ENCODE results near the gene MRC1.

Gene MRC1

DNA sequence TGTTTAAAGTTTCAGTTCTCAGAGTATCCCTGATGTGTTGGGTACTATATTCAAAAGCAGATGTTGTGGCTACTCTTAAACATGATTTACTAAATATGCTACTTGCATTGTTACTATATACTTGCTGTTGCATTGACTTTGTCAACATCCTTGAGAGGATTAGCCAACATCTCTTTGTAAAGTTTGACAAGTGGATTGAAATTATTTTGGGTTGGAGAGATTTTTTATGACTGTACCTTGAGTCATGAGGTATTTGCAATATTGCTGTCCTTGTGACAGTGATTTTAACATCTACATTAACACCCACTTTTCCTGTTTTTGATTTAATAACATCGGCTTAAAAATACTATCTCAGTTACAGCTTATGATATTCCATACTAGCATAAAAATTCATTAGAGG is 31.9 kb downstream of the MRC1 start:
- Histone ChIP-seq H3K4me1 (ENCODE audit: control insufficient read depth, insufficient read depth, low read length, poor library complexity, severe bottlenecking) (peaks cover 12% of the 10 kb centered on the region), H3K4me3 (ENCODE audit: extremely low read depth, insufficient read depth, low read length, poor library complexity, severe bottlenecking) (no peak overlapping the region), H3K36me3 (ENCODE audit: control insufficient read depth, insufficient read depth, low read length) (no peaks in the 10 kb centered on the region), H3K27ac (ENCODE audit: low read depth, low read length, severe bottlenecking) (no peak overlapping the region), H3K9me3 (ENCODE audit: control insufficient read depth, low read length) (no peaks in the 10 kb centered on the region)
- 100% methylated on average over 1 of the region's 1 CpG; no CpG with 5 or more reads in 1 of the 2 experiments for WGBS, 2 experiments (ENCODE audit: insufficient coverage in 2 of 2)

DNA sequence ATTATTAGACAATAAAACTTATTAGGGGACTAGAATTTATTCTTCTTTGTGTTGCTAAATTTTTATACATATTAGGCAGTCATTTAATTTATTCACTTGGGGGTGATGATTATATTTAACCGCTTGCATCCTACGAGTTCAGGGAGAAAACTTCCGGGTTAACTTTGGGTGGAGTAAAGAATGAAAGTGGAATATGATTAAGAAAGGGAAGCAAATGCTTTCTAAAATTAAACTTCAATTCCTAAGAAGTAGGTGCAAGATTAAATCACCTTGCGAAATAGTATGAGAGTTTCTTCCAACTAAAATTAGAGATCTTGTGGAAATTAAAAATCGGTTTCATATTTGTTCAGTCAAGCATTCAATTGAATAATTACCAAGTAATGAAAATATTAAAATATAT is 33.5 kb downstream of the MRC1 start:
- Histone ChIP-seq H3K4me3 (ENCODE audit: extremely low read depth, insufficient read depth, low read length, poor library complexity, severe bottlenecking) (no peak overlapping the region), H3K27ac (ENCODE audit: low read depth, low read length, severe bottlenecking) (no peak overlapping the region)
- WGBS, 2 experiments (ENCODE audit: insufficient coverage in 2 of 2), result 96% methylated on average over 3 of the region's 5 CpGs; no CpG with 5 or more reads in 1 of the 2 experiments

DNA sequence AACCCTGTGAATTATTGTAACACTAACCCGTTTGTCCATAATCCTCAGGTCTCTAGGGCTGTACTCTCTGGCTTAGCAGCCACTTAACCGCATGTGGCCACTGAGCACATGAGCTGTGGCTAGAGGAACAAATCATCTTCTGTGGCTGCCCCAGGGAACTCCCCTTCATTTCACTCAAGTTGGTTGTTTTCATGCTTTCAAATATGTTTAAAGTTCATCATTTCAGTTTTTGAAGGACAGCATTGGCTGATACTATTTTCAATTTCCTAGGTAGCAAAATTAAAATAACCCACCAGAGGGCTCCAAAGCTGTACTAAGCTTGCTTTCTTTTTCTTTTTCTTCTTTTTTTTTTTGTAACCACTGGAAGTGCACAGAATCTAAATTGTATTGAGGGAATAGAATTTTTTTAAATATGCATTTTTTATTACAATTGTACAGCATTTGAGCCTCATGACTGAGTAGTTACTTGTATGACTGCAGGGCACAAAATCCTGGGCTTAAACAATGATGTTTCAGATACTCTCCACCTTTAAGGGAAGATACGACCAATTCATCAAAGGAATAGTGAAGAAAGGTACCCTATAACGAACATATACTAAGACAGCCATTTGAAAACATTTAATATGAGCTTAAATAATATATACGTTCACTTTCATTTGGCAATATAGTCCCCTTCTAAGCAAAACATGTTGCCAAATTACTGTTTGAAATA is 38.6 kb downstream of the MRC1 start:
- peaks cover 13% of the 10 kb centered on the region for H3K4me1 ChIP-seq (ENCODE audit: control insufficient read depth, insufficient read depth, low read length, poor library complexity, severe bottlenecking)
- H3K9me3 ChIP-seq (ENCODE audit: control insufficient read depth, low read length), result no peaks in the 10 kb centered on the region
- no peak overlapping the region for H3K27ac ChIP-seq (ENCODE audit: low read depth, low read length, severe bottlenecking)
- WGBS, 2 experiments (ENCODE audit: insufficient coverage in 2 of 2), result 75 to 94% methylated on average over 2 of the region's 5 CpGs
- H3K4me3 ChIP-seq (ENCODE audit: extremely low read depth, insufficient read depth, low read length, poor library complexity, severe bottlenecking), result no peak overlapping the region
- no peaks in the 10 kb centered on the region for H3K36me3 ChIP-seq (ENCODE audit: control insufficient read depth, insufficient read depth, low read length)

More for the DNA sequence above, 33.5 kb downstream of the MRC1 start:
- Histone ChIP-seq H3K36me3 (ENCODE audit: control insufficient read depth, insufficient read depth, low read length) (no peaks in the 10 kb centered on the region), H3K9me3 (ENCODE audit: control insufficient read depth, low read length) (no peaks in the 10 kb centered on the region), H3K4me1 (ENCODE audit: control insufficient read depth, insufficient read depth, low read length, poor library complexity, severe bottlenecking) (peaks cover 7% of the 10 kb centered on the region)

DNA sequence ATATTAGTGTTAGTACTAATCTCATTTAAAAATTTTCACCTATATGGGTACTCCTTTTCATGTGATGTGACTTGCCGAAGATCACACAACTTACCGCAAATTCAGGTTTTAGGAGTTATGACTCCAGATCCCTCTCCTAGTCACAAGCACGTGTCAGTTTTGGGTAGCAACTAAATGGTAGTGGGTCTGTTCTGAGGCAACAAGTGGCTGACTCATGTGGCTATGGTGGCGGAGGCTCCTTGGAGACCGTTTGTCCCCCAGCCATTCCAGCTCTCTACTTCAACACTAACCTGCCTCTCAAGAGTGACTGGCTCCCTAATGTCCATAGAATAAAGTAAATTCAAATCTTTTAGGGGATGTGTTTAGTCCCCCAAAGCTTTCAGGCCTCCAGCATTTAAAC is 39.5 kb downstream of the MRC1 start:
- no peaks in the 10 kb centered on the region for H3K36me3 ChIP-seq (ENCODE audit: control insufficient read depth, insufficient read depth, low read length)
- no peak overlapping the region for H3K27ac ChIP-seq (ENCODE audit: low read depth, low read length, severe bottlenecking)
- H3K4me3 ChIP-seq (ENCODE audit: extremely low read depth, insufficient read depth, low read length, poor library complexity, severe bottlenecking), result no peak overlapping the region
- WGBS, 2 experiments (ENCODE audit: insufficient coverage in 2 of 2), result 100% methylated on average over 1 of the region's 5 CpGs; no CpG with 5 or more reads in 1 of the 2 experiments
- H3K4me1 ChIP-seq (ENCODE audit: control insufficient read depth, insufficient read depth, low read length, poor library complexity, severe bottlenecking), result peaks cover 13% of the 10 kb centered on the region
- no peaks in the 10 kb centered on the region for H3K9me3 ChIP-seq (ENCODE audit: control insufficient read depth, low read length)

DNA sequence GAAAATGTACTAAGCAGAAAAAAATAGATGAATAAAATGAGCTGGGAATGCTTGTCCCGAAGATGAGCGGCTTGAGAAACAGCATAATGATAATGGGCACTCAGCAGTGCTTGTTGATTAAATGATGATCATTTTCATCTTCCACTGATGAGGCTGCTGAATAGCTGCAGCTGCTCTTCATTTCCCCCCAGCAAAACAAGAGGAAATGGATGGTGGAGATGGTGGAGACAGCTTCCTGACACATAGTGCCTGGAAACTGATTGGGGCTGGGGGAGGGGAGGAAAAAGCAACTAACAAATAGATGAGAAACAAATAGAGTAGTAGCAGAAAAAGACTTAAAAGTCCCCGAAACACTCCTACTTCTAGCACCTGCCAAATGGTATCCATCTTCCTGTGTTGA is 41.4 kb downstream of the MRC1 start:
- 60% methylated on average over 1 of the region's 3 CpGs; no CpG with 5 or more reads in 1 of the 2 experiments for WGBS, 2 experiments (ENCODE audit: insufficient coverage in 2 of 2)
- Histone ChIP-seq H3K4me1 (ENCODE audit: control insufficient read depth, insufficient read depth, low read length, poor library complexity, severe bottlenecking) (peaks cover 13% of the 10 kb centered on the region), H3K4me3 (ENCODE audit: extremely low read depth, insufficient read depth, low read length, poor library complexity, severe bottlenecking) (no peak overlapping the region), H3K9me3 (ENCODE audit: control insufficient read depth, low read length) (no peaks in the 10 kb centered on the region), H3K27ac (ENCODE audit: low read depth, low read length, severe bottlenecking) (no peak overlapping the region), H3K36me3 (ENCODE audit: control insufficient read depth, insufficient read depth, low read length) (no peaks in the 10 kb centered on the region)

DNA sequence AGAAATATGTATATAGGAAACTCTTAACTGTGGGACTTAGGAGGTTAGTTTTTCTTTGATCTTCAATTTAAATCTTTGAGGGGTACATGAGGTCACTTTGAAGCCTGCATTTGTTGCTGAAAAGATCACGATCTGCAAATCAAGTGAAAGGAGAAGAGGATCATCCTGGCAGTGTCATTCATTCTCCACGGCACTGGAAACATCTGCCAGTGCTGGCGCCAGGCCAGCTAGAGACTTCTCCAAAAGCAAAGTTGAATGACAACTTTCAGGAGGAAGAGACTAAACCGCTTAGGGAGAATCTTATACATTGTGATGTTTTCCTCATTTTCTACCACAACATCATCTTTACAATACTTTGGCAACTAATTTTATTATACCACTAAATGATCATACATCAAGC is 42.5 kb downstream of the MRC1 start:
- no peaks in the 10 kb centered on the region for H3K36me3 ChIP-seq (ENCODE audit: control insufficient read depth, insufficient read depth, low read length)
- no peak overlapping the region for H3K4me3 ChIP-seq (ENCODE audit: extremely low read depth, insufficient read depth, low read length, poor library complexity, severe bottlenecking)
- 38 to 48% methylated on average over 3 of the region's 4 CpGs for WGBS, 2 experiments (ENCODE audit: insufficient coverage in 2 of 2)
- H3K4me1 ChIP-seq (ENCODE audit: control insufficient read depth, insufficient read depth, low read length, poor library complexity, severe bottlenecking), result peaks cover 13% of the 10 kb centered on the region
- no peaks in the 10 kb centered on the region for H3K9me3 ChIP-seq (ENCODE audit: control insufficient read depth, low read length)
- no peak overlapping the region for H3K27ac ChIP-seq (ENCODE audit: low read depth, low read length, severe bottlenecking)

DNA sequence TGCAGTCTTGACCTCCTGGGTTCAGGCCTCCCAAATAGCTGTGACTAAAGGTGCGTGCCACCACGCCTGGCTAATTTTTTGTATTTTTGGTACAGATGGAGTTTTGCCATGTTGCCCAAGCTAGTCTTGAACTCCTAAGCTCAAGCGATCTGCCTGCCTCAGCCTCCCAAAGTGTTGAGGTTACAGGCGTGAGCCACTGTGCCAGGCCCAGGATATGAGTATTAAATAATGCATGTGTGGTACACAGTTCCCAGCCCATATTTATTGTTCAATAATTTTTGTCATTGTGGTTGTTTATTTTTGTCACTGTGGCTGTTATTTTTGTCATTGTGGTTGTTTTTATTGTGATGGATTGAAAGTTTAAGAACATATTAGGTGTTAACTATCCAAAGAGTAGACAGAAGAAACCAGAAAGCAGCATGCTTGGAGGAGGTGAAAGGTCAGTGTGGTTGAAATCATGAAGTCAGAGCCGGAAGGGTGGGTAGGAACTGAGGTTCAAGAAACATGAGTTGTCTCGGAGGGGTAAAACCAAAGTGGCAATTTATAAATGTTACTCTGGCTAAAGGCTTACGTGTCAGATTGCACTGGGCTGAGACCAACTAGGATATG is 45.0 kb downstream of the MRC1 start:
- no peak overlapping the region for H3K4me3 ChIP-seq (ENCODE audit: extremely low read depth, insufficient read depth, low read length, poor library complexity, severe bottlenecking)
- H3K9me3 ChIP-seq (ENCODE audit: control insufficient read depth, low read length), result no peaks in the 10 kb centered on the region
- H3K4me1 ChIP-seq (ENCODE audit: control insufficient read depth, insufficient read depth, low read length, poor library complexity, severe bottlenecking), result peaks cover 13% of the 10 kb centered on the region
- 85 to 95% methylated on average over 5 to 6 of the region's 7 CpGs for WGBS, 2 experiments (ENCODE audit: insufficient coverage in 2 of 2)
- H3K27ac ChIP-seq (ENCODE audit: low read depth, low read length, severe bottlenecking), result no peak overlapping the region
- H3K36me3 ChIP-seq (ENCODE audit: control insufficient read depth, insufficient read depth, low read length), result no peaks in the 10 kb centered on the region

DNA sequence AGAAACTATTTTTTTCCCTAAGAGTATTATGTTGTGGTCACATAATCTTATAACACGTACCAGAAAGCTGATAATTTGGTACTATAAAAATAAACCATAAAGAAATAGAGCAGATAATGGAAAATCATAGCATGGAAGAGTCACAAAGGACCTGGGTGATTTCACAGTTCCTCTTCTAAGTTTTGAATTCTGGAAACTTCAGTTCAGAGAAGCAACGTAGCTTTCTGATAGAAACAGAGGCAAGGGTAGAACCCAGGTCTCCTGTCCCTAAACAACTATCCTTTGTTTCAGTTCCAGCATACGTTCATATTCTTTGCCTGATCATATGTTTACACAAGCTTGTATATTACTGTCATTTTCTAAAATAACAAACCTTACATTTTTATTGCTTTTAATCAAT is 47.9 kb downstream of the MRC1 start:
- Histone ChIP-seq H3K9me3 (ENCODE audit: control insufficient read depth, low read length) (no peaks in the 10 kb centered on the region), H3K4me1 (ENCODE audit: control insufficient read depth, insufficient read depth, low read length, poor library complexity, severe bottlenecking) (no peaks in the 10 kb centered on the region), H3K36me3 (ENCODE audit: control insufficient read depth, insufficient read depth, low read length) (no peaks in the 10 kb centered on the region), H3K27ac (ENCODE audit: low read depth, low read length, severe bottlenecking) (no peak overlapping the region), H3K4me3 (ENCODE audit: extremely low read depth, insufficient read depth, low read length, poor library complexity, severe bottlenecking) (no peak overlapping the region)
- WGBS, 2 experiments (ENCODE audit: insufficient coverage in 2 of 2), result 87% methylated on average over 2 of the region's 3 CpGs; no CpG with 5 or more reads in 1 of the 2 experiments

DNA sequence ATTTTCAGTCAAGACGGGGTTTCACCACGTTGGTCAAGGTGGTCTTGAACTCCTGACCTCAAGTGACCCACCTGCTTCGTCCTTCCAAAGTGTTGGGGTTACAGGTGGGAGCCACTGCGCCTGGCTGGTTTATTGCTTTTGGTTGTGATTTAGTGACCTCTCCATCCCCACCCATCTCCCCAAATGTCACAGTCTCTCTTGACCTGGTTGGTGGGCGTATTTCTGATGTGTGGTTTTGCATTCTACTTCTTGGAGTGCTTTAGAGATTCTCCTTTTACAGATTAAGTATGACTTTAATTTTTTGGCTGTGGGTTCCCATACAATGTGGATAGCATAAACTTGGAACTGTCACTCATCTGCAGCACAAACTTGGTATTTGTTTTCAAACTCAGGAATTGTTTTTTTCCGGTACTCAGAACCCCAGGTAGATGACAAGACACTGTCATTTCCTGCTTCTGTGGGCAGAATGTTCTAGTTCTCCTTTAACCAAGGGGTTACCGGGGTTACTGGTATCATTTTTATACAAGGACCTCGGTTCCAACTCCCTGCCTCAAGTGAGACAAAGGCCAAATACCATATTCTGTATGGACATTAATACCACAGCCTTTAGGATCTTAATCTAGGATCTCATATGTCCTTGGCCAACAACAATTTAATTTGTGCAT is 50.5 kb downstream of the MRC1 start:
- Histone ChIP-seq H3K36me3 (ENCODE audit: control insufficient read depth, insufficient read depth, low read length) (no peaks in the 10 kb centered on the region), H3K27ac (ENCODE audit: low read depth, low read length, severe bottlenecking) (no peak overlapping the region), H3K4me3 (ENCODE audit: extremely low read depth, insufficient read depth, low read length, poor library complexity, severe bottlenecking) (no peak overlapping the region), H3K4me1 (ENCODE audit: control insufficient read depth, insufficient read depth, low read length, poor library complexity, severe bottlenecking) (no peaks in the 10 kb centered on the region), H3K9me3 (ENCODE audit: control insufficient read depth, low read length) (no peaks in the 10 kb centered on the region)
- 87 to 100% methylated on average over 3 to 5 of the region's 8 CpGs for WGBS, 2 experiments (ENCODE audit: insufficient coverage in 2 of 2)

DNA sequence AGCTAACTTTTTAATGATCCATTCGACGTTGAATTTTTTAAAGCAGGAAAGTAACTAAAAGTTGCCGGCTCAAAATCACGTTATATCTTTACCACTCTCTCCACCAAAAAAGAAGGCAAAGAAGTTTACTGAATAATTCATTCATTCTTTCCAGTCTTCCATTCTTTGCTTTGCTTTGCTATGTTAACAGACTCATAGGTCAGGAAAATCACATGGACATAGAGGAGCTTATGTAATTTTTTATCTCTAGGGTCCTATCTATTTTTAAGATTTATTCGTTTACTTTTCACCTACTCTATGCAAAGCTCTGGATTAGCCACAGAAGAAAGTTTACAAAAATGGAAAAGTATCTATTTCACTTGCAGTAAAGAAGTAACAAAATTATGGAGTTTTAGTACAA is 52.6 kb downstream of the MRC1 start:
- 100% methylated on average over 2 of the region's 5 CpGs; no CpG with 5 or more reads in 1 of the 2 experiments for WGBS, 2 experiments (ENCODE audit: insufficient coverage in 2 of 2)
- Histone ChIP-seq H3K36me3 (ENCODE audit: control insufficient read depth, insufficient read depth, low read length) (no peaks in the 10 kb centered on the region), H3K9me3 (ENCODE audit: control insufficient read depth, low read length) (no peaks in the 10 kb centered on the region), H3K4me1 (ENCODE audit: control insufficient read depth, insufficient read depth, low read length, poor library complexity, severe bottlenecking) (no peaks in the 10 kb centered on the region), H3K4me3 (ENCODE audit: extremely low read depth, insufficient read depth, low read length, poor library complexity, severe bottlenecking) (no peak overlapping the region), H3K27ac (ENCODE audit: low read depth, low read length, severe bottlenecking) (no peak overlapping the region)

DNA sequence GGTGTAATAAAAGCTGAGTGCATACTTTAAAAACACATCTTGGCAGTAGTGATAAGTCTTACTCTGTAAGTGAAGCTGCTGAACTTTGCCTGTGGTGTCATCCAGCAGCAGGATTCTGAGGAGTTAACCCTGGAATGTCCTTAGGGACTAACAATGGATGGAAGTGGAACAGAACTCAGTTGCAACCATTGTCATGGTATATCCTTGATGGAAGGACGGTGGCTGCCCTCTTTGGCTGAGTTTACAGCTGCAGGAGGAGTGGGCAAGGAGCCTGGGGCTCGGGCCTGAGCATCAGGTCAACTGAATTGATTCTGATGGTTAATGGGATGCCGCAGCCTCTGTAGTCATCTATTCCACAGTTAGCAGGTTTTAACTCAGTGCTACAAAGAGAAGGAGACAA is 56.2 kb downstream of the MRC1 start:
- no peaks in the 10 kb centered on the region for H3K4me1 ChIP-seq (ENCODE audit: control insufficient read depth, insufficient read depth, low read length, poor library complexity, severe bottlenecking)
- no peaks in the 10 kb centered on the region for H3K9me3 ChIP-seq (ENCODE audit: control insufficient read depth, low read length)
- no peak overlapping the region for H3K4me3 ChIP-seq (ENCODE audit: extremely low read depth, insufficient read depth, low read length, poor library complexity, severe bottlenecking)
- no peaks in the 10 kb centered on the region for H3K36me3 ChIP-seq (ENCODE audit: control insufficient read depth, insufficient read depth, low read length)
- H3K27ac ChIP-seq (ENCODE audit: low read depth, low read length, severe bottlenecking), result no peak overlapping the region
- WGBS, 2 experiments (ENCODE audit: insufficient coverage in 2 of 2), result 63 to 67% methylated on average over 1 to 3 of the region's 3 CpGs

Data from mesodermal cell (in vitro differentiated cells).